ENCODE results near the gene THSD8. TPM values are rescaled to one million over a fixed set of nuclear protein-coding genes. Genes with fewer than 3 reads are reported as not detected.
A peak's percentile ranks its signal among the peaks of the same experiment; 100 is the strongest.
"Not testable (repeated sequence)": the region's sequence is repeated elsewhere in the genome, so short reads cannot be mapped to it uniquely, and the experiment has no call there.

The THSD8 gene
- total RNA-seq, 1 donor from 2014 or later: 4.5 TPM

DNA sequence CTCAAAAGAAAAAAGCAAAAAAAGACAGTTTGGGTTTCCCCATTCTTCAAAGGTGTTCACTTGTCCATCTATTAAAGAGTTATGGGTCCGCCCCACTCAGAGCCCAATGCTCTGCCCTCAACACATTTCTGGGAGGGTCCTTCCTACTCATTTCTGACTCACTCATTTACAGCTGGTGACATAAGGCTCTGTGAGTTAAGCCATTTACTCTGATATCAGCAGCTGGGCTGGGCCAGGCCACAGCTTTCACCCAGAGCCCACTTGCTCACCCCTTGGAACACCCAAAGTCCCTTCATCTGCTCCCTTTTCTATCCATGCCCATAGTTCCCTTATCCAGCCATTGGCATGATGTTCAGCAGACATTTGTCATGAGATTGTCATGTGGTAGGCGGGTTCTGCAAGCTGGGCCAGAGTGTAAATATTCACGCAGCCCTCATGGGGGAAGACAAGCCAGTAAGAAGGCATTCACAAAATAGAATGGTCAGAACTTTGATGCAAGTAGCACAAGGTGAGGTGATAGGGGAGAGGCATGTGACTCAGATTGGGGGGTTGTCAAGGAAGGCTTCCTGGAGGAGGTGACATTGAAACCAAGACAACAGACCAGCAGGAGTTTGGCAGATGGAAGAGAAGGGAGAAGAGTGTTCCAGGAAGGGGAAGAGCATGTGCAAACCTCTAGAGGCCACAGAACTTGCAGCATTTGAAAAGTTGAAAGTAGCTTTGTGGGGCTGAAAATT is 42.3 kb downstream of the THSD8 start:
- no peaks in the 10 kb centered on the region for H3K9me3 Mint-ChIP-seq (ENCODE audit: low read depth)
- H3K27me3 Mint-ChIP-seq (ENCODE audit: low read depth): peaks cover 34% of the 10 kb centered on the region
- no peak overlapping the region for H3K27ac Mint-ChIP-seq (ENCODE audit: unreplicated experiment)
- TF ChIP-seq, protein P1, sequence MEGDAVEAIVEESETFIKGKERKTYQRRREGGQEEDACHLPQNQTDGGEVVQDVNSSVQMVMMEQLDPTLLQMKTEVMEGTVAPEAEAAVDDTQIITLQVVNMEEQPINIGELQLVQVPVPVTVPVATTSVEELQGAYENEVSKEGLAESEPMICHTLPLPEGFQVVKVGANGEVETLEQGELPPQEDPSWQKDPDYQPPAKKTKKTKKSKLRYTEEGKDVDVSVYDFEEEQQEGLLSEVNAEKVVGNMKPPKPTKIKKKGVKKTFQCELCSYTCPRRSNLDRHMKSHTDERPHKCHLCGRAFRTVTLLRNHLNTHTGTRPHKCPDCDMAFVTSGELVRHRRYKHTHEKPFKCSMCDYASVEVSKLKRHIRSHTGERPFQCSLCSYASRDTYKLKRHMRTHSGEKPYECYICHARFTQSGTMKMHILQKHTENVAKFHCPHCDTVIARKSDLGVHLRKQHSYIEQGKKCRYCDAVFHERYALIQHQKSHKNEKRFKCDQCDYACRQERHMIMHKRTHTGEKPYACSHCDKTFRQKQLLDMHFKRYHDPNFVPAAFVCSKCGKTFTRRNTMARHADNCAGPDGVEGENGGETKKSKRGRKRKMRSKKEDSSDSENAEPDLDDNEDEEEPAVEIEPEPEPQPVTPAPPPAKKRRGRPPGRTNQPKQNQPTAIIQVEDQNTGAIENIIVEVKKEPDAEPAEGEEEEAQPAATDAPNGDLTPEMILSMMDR (IDR thresholded peaks at IDR 0.05): no peak
- no peak for DNase-seq (ENCODE audit: low spot score)
- no peak overlapping the region for H3K4me3 Mint-ChIP-seq (ENCODE audit: unreplicated experiment)
- H3K36me3 Mint-ChIP-seq (ENCODE audit: low read depth): peaks cover 2% of the 10 kb centered on the region
- H3K4me1 Mint-ChIP-seq (ENCODE audit: low read depth): peaks cover 17% of the 10 kb centered on the region

DNA sequence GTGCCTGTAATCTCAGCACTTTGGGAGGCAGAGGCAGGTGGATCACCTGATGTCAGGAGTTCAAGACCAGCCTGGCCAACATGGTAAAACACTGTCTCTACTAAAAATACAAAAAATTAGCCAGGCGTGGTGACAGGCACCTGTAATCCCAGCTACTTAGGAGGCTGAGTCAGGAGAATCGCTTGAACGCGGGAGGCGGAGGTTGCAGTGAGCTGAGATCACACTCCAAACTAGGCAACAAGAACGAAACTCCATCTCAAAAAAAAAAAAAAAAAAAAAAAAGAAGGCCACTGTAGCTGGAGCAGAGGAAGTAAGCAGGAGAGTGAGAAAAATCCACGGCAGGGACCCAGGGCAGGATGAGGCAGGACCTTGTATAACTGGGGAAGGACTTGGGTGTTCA is 44.7 kb downstream of the THSD8 start:
- H3K36me3 Mint-ChIP-seq (ENCODE audit: low read depth); H3K4me1 Mint-ChIP-seq (ENCODE audit: low read depth); H3K27ac Mint-ChIP-seq (ENCODE audit: unreplicated experiment); H3K4me3 Mint-ChIP-seq (ENCODE audit: unreplicated experiment); H3K9me3 Mint-ChIP-seq (ENCODE audit: low read depth); DNase-seq (ENCODE audit: low spot score): not testable (repeated sequence)
- H3K27me3 Mint-ChIP-seq (ENCODE audit: low read depth): peaks cover 12% of the 10 kb centered on the region

DNA sequence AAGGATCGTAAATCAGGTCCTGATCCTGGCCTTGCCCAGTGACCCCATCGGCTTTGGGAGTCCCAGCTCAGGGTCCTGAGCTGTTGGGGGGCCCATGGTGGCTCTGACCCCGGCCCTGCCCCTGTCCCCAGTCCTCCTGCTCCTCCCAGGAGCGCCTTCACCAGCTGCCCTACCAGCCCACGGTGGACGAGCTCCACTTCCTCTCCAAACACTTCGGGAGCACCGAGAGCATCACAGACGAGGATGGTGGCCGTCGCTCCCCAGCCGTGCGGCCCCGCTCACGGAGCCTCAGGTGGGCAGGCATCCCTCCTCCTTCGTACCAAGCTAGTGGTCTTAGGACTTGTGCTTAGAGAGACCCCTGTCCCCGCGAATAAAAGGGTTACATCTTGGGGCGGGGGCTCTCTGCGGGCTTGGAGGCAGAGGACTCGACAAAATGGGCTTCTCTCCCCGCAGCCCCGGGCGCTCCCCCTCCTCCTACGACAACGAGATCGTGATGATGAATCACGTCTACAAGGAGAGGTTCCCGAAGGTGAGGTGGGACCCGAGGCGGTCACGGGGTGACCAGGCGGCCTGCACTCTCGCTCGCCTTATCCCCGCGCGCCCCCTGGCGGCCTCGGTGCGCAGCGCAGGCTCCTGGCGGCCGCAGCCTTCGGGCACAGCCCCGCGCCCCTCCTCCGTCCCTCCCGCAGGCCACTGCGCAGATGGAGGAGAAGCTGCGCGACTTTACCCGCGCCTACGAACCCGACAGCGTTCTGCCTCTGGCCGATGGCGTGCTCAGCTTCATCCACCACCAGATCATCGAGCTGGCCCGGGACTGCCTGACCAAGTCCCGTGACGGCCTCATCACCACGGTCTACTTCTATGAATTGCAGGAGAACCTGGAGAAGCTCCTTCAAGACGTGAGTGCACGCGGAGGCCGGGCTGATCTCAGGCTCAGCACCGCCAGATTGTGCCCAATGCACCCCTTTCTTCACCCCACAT is 45.6 kb downstream of the THSD8 start:
- Mint-ChIP-seq H3K36me3 (ENCODE audit: low read depth) (peaks cover 2% of the 10 kb centered on the region), H3K4me1 (ENCODE audit: low read depth) (peaks cover 3% of the 10 kb centered on the region), H3K4me3 (ENCODE audit: unreplicated experiment) (peak overlapping the region; percentile 65), H3K27me3 (ENCODE audit: low read depth) (peaks cover 7% of the 10 kb centered on the region), H3K27ac (ENCODE audit: unreplicated experiment) (no peak overlapping the region), H3K9me3 (ENCODE audit: low read depth) (no peaks in the 10 kb centered on the region)
- TF ChIP-seq, protein P1 (IDR thresholded peaks at IDR 0.05): peak; percentile 100
- no peak for DNase-seq (ENCODE audit: low spot score)

Small RNAs within 50 kb of the gene (microRNA-seq; reads per million reads assigned to microRNA genes)
- gene MIR5684 (ENCODE audit: borderline number of aligned reads) (not detected), gene MIR6794 (ENCODE audit: borderline number of aligned reads) (not detected)

Other genes with a start within 250 kb of the THSD8 start
- gene ZNF490, start 191.3 kb upstream of the THSD8 start, total RNA-seq: 6.7 to 8.6 TPM (median 7.0 TPM) in 3 replicates
- gene ZNF791, start 191.1 kb upstream of the THSD8 start, total RNA-seq: 15.5 to 26.1 TPM (median 17.9 TPM) in 3 replicates
- gene MAN2B1, start 135.3 kb upstream of the THSD8 start, total RNA-seq: 86.6 to 104 TPM (median 99.5 TPM) in 3 replicates
- 9.6 to 13.5 TPM (median 12.7 TPM) in 3 replicates for gene WDR83, start 135.3 kb upstream of the THSD8 start, total RNA-seq
- 37.8 to 48.8 TPM (median 47.5 TPM) in 3 replicates for gene DHPS, start 120.2 kb upstream of the THSD8 start, total RNA-seq
- not detected in 3 replicates for gene GNG14, start 114.1 kb upstream of the THSD8 start, total RNA-seq
- gene FBXW9, start 105.4 kb upstream of the THSD8 start, total RNA-seq: 5.0 to 11.7 TPM (median 5.2 TPM) in 3 replicates
- gene TNPO2, start 78.1 kb upstream of the THSD8 start, total RNA-seq: 64.5 to 82.7 TPM (median 71.8 TPM) in 3 replicates
- 132 to 145 TPM (median 137 TPM) in 3 replicates for gene TRIR, start 67.4 kb upstream of the THSD8 start, total RNA-seq
- 44.2 to 57.0 TPM (median 48.8 TPM) in 3 replicates for gene GET3, start 64.6 kb upstream of the THSD8 start, total RNA-seq
- not detected in 3 replicates for gene BEST2, start 50.3 kb upstream of the THSD8 start, total RNA-seq
- 26.8 to 34.0 TPM (median 30.5 TPM) in 3 replicates for gene HOOK2, start 26.5 kb upstream of the THSD8 start, total RNA-seq
- gene JUNB, start 10.6 kb upstream of the THSD8 start, total RNA-seq: 99.0 to 129 TPM (median 122 TPM) in 3 replicates
- gene PRDX2, start 269 bp upstream of the THSD8 start, total RNA-seq: 184 to 211 TPM (median 190 TPM) in 3 replicates
- gene RNASEH2A, start 4.5 kb downstream of the THSD8 start, total RNA-seq: 9.9 to 22.8 TPM (median 11.9 TPM) in 3 replicates
- gene RTBDN, start 32.5 kb downstream of the THSD8 start, total RNA-seq: not detected in 3 replicates
- gene MAST1, start 36.4 kb downstream of the THSD8 start, total RNA-seq: 0.44 to 1.6 TPM (median 0.97 TPM) in 3 replicates
- 36.6 to 52.8 TPM (median 50.9 TPM) in 3 replicates for gene DNASE2, start 79.4 kb downstream of the THSD8 start, total RNA-seq
- gene KLF1, start 85.1 kb downstream of the THSD8 start, total RNA-seq: not detected in 3 replicates
- 13.2 to 21.3 TPM (median 14.4 TPM) in 3 replicates for gene GCDH, start 89.1 kb downstream of the THSD8 start, total RNA-seq
- 0.53 TPM in 1 of 3 replicates, not detected in the others for gene SYCE2, start 117.2 kb downstream of the THSD8 start, total RNA-seq
- 46.4 to 53.3 TPM (median 47.4 TPM) in 3 replicates for gene FARSA, start 131.6 kb downstream of the THSD8 start, total RNA-seq
- gene CALR, start 136.5 kb downstream of the THSD8 start, total RNA-seq: 1,165 to 1,556 TPM (median 1,179 TPM) in 3 replicates
- gene RAD23A, start 143.8 kb downstream of the THSD8 start, total RNA-seq: 71.6 to 94.9 TPM (median 72.4 TPM) in 3 replicates
- gene GADD45GIP1, start 155.2 kb downstream of the THSD8 start, total RNA-seq: 28.8 to 31.3 TPM (median 29.1 TPM) in 3 replicates
- 0.36 to 0.57 TPM (median 0.41 TPM) in 3 replicates for gene DAND5, start 167.5 kb downstream of the THSD8 start, total RNA-seq
- 95.4 to 117 TPM (median 98.9 TPM) in 3 replicates for gene NFIX, start 193.4 kb downstream of the THSD8 start, total RNA-seq

Data from chondrocyte (in vitro differentiated cells).